OCI-LY1 (cell line): ENCODE results near the gene KPTN.

ENCODE experiments used
- H2AFZ ChIP-seq: fragments of 200-600 bp; sonication (generic), shearing (Covaris generic); 2 replicates; pipeline ENCODE4 v1.6.0; 2014; ENCODE audit warnings: antibody characterized with exemption, mild to moderate bottlenecking, low read length
- H3F3A ChIP-seq: fragments of 200-600 bp; sonication (generic), shearing (Covaris generic); 2 replicates; pipeline ENCODE4 v1.6.0; 2014; ENCODE audit warnings: mild to moderate bottlenecking, antibody characterized with exemption, low read length, moderate library complexity; ENCODE audit not compliant: insufficient read depth
- H3K27ac ChIP-seq: fragments of 200-600 bp; sonication (generic); 2 replicates; pipeline ENCODE4 v1.5.1; 2014; ENCODE audit warnings: low read length, mixed run types, mild to moderate bottlenecking, low read depth; ENCODE audit not compliant: poor library complexity, severe bottlenecking
- H3K27me3 ChIP-seq: fragments of 200-600 bp; sonication (generic); 2 replicates; pipeline ENCODE4 v1.6.0; 2014; ENCODE audit warnings: antibody characterized with exemption, mild to moderate bottlenecking, low read length, moderate library complexity; ENCODE audit not compliant: insufficient read depth
- H3K36me3 ChIP-seq: fragments of 200-600 bp; sonication (generic); 2 replicates; pipeline ENCODE4 v1.6.1; 2014; ENCODE audit warnings: mild to moderate bottlenecking, antibody characterized with exemption, low read length, moderate library complexity, mixed read lengths; ENCODE audit not compliant: insufficient read depth
- H3K4me1 ChIP-seq: fragments of 200-600 bp; sonication (generic); 2 replicates; pipeline ENCODE4 v1.5.1; 2014; ENCODE audit warnings: mild to moderate bottlenecking, low read length, moderate library complexity; ENCODE audit not compliant: insufficient read depth, severe bottlenecking
- H3K4me2 ChIP-seq: fragments of 200-600 bp; sonication (generic), shearing (Covaris generic); 2 replicates; pipeline ENCODE4 v1.6.1; 2014; ENCODE audit warnings: low read length
- H3K4me3 ChIP-seq: fragments of 200-600 bp; sonication (generic); 2 replicates; pipeline ENCODE4 v1.5.1; 2014; ENCODE audit warnings: low read length, low read depth, mild to moderate bottlenecking, mixed read lengths; ENCODE audit not compliant: poor library complexity, severe bottlenecking
- H3K79me2 ChIP-seq: fragments of 200-600 bp; shearing (Covaris generic); 2 replicates; pipeline ENCODE4 v1.6.1; 2016; ENCODE audit warnings: mixed run types, low read length, mixed read lengths; ENCODE audit not compliant: insufficient read depth
- H3K9ac ChIP-seq: fragments of 200-600 bp; sonication (generic), shearing (Covaris generic); 2 replicates; pipeline ENCODE4 v1.6.1; 2014; ENCODE audit warnings: mild to moderate bottlenecking, low read length, mixed read lengths
- H3K9me2 ChIP-seq: fragments of 200-600 bp; sonication (generic), shearing (Covaris generic); 2 replicates; pipeline ENCODE4 v1.6.1; 2014; ENCODE audit warnings: low read depth, mild to moderate bottlenecking, low read length, mixed read lengths
- H3K9me3 ChIP-seq: fragments of 200-600 bp; shearing (Covaris generic); 2 replicates; pipeline ENCODE4 v1.6.1; 2014; ENCODE audit warnings: low read length, mixed read lengths
- H4K20me1 ChIP-seq: fragments of 200-600 bp; sonication (generic), shearing (Covaris generic); 2 replicates; pipeline ENCODE4 v1.6.0; 2016; ENCODE audit warnings: mild to moderate bottlenecking, low read length; ENCODE audit not compliant: insufficient read depth
- CTCF ChIP-seq: fragments of 200-600 bp; sonication (generic), shearing (Covaris generic); IDR thresholded peaks from 2 replicates; pipeline ENCODE4 v1.5.1; 2017; ENCODE audit warnings: mild to moderate bottlenecking, antibody characterized with exemption, low read length, moderate library complexity, mixed read lengths
- EZH2 ChIP-seq: fragments of 200-600 bp; sonication (generic), shearing (Covaris generic); IDR thresholded peaks from 2 replicates; pipeline ENCODE4 v1.8.0; 2017; ENCODE audit warnings: borderline replicate concordance, mixed run types, mild to moderate bottlenecking, antibody characterized with exemption, low read length, moderate library complexity, mixed read lengths

The KPTN gene

DNA sequence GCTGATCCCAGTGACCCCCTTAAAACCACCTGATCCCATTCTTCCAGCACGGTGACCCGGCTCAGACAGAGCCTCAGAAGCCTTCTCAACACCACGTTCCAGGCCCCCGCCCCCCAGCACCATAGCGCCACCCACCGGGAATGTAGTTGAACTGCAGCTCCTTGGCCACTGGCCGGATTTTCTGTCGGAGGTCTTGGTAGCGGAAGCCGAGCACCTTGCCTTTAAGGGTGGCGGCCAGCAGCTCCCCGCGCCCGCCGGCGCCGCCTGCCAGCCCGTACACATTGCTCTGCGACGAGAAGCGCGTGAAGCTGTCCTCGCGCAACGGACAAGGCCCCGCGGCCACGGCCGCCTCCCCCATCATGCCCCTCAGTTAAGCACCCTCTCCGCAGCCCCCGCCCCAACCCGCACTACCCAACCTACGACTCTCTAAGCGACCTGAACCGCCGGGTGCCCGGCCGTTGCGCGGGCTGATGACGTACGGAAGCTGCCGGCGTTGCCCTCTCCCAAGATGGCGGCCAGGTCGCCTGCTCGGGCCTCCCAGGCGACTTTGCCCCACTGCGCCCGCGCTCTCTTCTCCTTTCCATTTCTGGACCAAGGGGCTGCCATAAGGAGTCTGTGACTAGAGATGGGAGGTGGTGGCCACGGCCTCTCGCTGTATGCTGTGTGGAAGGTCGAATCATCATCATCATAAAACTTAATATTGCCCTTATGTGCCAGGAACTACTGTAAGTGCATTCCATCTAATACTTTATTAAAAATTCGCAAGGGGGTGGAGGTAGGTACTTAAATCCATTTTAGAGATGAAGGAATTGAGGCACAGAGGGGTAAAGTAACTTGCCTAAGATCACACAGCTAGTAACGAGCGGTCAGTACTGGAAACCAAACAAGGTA is at the start of gene KPTN:
Gene KPTN (minus strand): TSS at position 420 of the 891 bp plus-strand sequence. CDS start 59 bp downstream, at position 361.
- Histone ChIP-seq H3K4me2 (peak within 1 kb of the TSS; percentile 100), H3K79me2 (no peaks in the 10 kb centered on the region), H3K9ac (peak within 1 kb of the TSS; percentile 100), H3K27ac (peak within 1 kb of the TSS; percentile 78), H3K9me3 (no peaks in the 10 kb centered on the region), H3K4me3 (peak within 1 kb of the TSS; percentile 96), H3K4me1 (peaks cover 23% of the 10 kb centered on the region), H3K27me3 (no peaks in the 10 kb centered on the region), H3K9me2 (no peaks in the 10 kb centered on the region), H2AFZ (peak within 1 kb of the TSS; percentile 92), H3F3A (no peaks in the 10 kb centered on the region), H3K36me3 (peaks cover 12% of the 10 kb centered on the region; the same call in 1 of the 2 replicates), H4K20me1 (no peaks in the 10 kb centered on the region)
- TF ChIP-seq CTCF: peak; percentile 99
- no peak for TF ChIP-seq EZH2

- no peak for TF ChIP-seq EZH2
- peak; percentile 18; the same call in 1 of the 2 replicates for TF ChIP-seq CTCF
- Histone ChIP-seq H3K4me3 (no peak overlapping the region), H3F3A (no peaks in the 10 kb centered on the region), H3K79me2 (no peaks in the 10 kb centered on the region), H3K9me2 (no peaks in the 10 kb centered on the region), H3K36me3 (no peaks in the 10 kb centered on the region), H3K9ac (no peak overlapping the region), H3K27ac (no peak overlapping the region), H3K4me2 (no peak overlapping the region), H3K4me1 (no peaks in the 10 kb centered on the region), H4K20me1 (no peaks in the 10 kb centered on the region), H3K9me3 (no peaks in the 10 kb centered on the region), H2AFZ (no peak overlapping the region), H3K27me3 (peaks cover 5% of the 10 kb centered on the region; the same call in 1 of the 2 replicates)
These were observed 47.8 kb upstream of the KPTN start for GRCh38 chr19:47531640-47532387.

- Histone ChIP-seq H3K9me2 (no peaks in the 10 kb centered on the region), H3K9me3 (no peaks in the 10 kb centered on the region), H3F3A (no peaks in the 10 kb centered on the region), H3K36me3 (no peaks in the 10 kb centered on the region), H3K27ac (no peak overlapping the region), H3K9ac (no peak overlapping the region), H3K4me1 (no peaks in the 10 kb centered on the region), H3K27me3 (peaks cover 5% of the 10 kb centered on the region; the same call in 1 of the 2 replicates), H3K4me2 (no peak overlapping the region), H3K79me2 (no peaks in the 10 kb centered on the region), H2AFZ (no peak overlapping the region), H4K20me1 (no peaks in the 10 kb centered on the region), H3K4me3 (no peak overlapping the region)
- no peak for TF ChIP-seq CTCF
- no peak for TF ChIP-seq EZH2
These were observed 45.2 kb upstream of the KPTN start for GRCh38 chr19:47529018-47529742.
